ENCODE measurements around the gene GRSF1. TPM values are rescaled to one million over a fixed set of nuclear protein-coding genes. Genes with fewer than 3 reads are reported as not detected.

Gene GRSF1
- 103 and 108 TPM in 2 replicates for total RNA-seq (2021)
- long read RNA-seq, full-length matches to known transcripts, result 569 of 657 reads
- long read RNA-seq, partial matches to known transcripts, result 30 of 657 reads
- long read RNA-seq, other reads (novel, unspliced or antisense), result 58 of 657 reads

- Histone ChIP-seq H2AFZ (ENCODE audit: low read length) (no peak within 1 kb of the TSS), H2AK5ac (ENCODE audit: insufficient read length, low read length) (no peak within 1 kb of the TSS), H3K9me3 (ENCODE audit: control insufficient read depth, low read depth, low read length) (no peaks in the 10 kb centered on the region), H3K9ac (ENCODE audit: extremely low read depth, insufficient read length, low read length) (peak within 1 kb of the TSS; percentile 91), H3K23me2 (ENCODE audit: insufficient read length, low read depth, low read length, poor library complexity, severe bottlenecking) (peaks cover 6% of the 10 kb centered on the region), H3K27ac (ENCODE audit: insufficient read length, low read depth, low read length) (no peak within 1 kb of the TSS), H3T11ph (ENCODE audit: low read length) (no peak within 1 kb of the TSS), H4K5ac (ENCODE audit: insufficient read length, low read depth, low read length) (peak within 1 kb of the TSS; percentile 63), H2BK5ac (ENCODE audit: insufficient read length, low read length) (no peak within 1 kb of the TSS), H4K91ac (ENCODE audit: insufficient read length, low read depth, low read length) (no peak within 1 kb of the TSS), H2BK12ac (ENCODE audit: insufficient read length, low read depth, low read length) (no peak within 1 kb of the TSS), H4K20me1 (ENCODE audit: control insufficient read depth, insufficient read depth, insufficient read length) (no peaks in the 10 kb centered on the region), H3K27me3 (ENCODE audit: insufficient read depth, low read length) (no peaks in the 10 kb centered on the region), H3K4me2 (ENCODE audit: insufficient read depth, insufficient read length, low read length) (peak within 1 kb of the TSS; percentile 90), H2BK20ac (ENCODE audit: low read depth, low read length, poor library complexity, severe bottlenecking) (no peak within 1 kb of the TSS), H3K4me1 (ENCODE audit: insufficient read depth, low read length) (0 out of 2 replicates have a peak, but pooled peaks cover 3% of the 10 kb centered on the region), H3K18ac (ENCODE audit: insufficient read length, low read depth, low read length) (peak within 1 kb of the TSS; percentile 87), H3K14ac (ENCODE audit: insufficient read depth, low read length) (peak within 1 kb of the TSS; percentile 95), H3K23ac (ENCODE audit: insufficient read length, low read depth, low read length) (no peak within 1 kb of the TSS), H2BK120ac (ENCODE audit: low read depth, low read length, poor library complexity, severe bottlenecking) (no peak within 1 kb of the TSS), H3K4ac (ENCODE audit: low read depth, low read length) (no peak within 1 kb of the TSS; the same call in 1 of the 2 replicates), H2BK15ac (ENCODE audit: low read depth, low read length) (no peak within 1 kb of the TSS), H4K8ac (replicated peaks; ENCODE audit: insufficient read length, low read depth, low read length) (no peak within 1 kb of the TSS), H3K79me2 (ENCODE audit: insufficient read depth, low read length) (peaks cover 33% of the 10 kb centered on the region), H3K79me1 (ENCODE audit: insufficient read depth, low read depth, low read length, poor library complexity, severe bottlenecking) (no peaks in the 10 kb centered on the region), H3K56ac (ENCODE audit: insufficient read length, low read depth, low read length) (no peak within 1 kb of the TSS)
- WGBS (ENCODE audit: extremely low coverage, insufficient read length, low lambda C conversion rate), result no CpG with 5 or more reads among the region's 51 CpGs
- Mint-ChIP-seq H3K4me1 (peaks cover 17 to 22% of the 10 kb centered on the region in 2 experiments), H3K27me3 (ENCODE audit: low read depth) (no peaks in the 10 kb centered on the region; the same call in 1 of the 2 replicates), H3K27ac (peak within 1 kb of the TSS; percentile 92 to 99 (median 98)), H3K4me3 (peak within 1 kb of the TSS; percentile 96 to 99), H3K36me3 (ENCODE audit: insufficient read depth in 1 of 3, low read depth in 3 of 3) (peaks cover 13 to 21% (median 16%) of the 10 kb centered on the region in 3 experiments), H3K9me3 (no peaks in the 10 kb centered on the region)
- DNase-seq, result peak; percentile 92
- TF ChIP-seq CTCF (conservative IDR thresholded peaks at IDR 0.05), result 0 out of 3 replicates have a peak, but pooled peaks have one; percentile 10
Measured at GRCh38 chr4:70839589-70840093, at the start of gene GRSF1. TSS of gene GRSF1 (minus strand) at chr4:70839890. CDS start at chr4:70839827, 63 bp downstream.
